Measurements from ENCODE around the gene MDK. TPM values are rescaled to one million over a fixed set of nuclear protein-coding genes. Genes with fewer than 3 reads are reported as not detected.
A peak's percentile ranks its signal among the peaks of the same experiment; 100 is the strongest.

Gene MDK
- total and polyA plus RNA-seq, 2 of the 13 experiments (the other 11 are each of a cell fraction or from before 2014, with no cell fraction given): 312 to 407 TPM

- Histone ChIP-seq H3K79me2 (ENCODE audit: insufficient read depth, low read length) (no peaks in the 10 kb centered on the region), H3K27me3 (ENCODE audit: control insufficient read depth in 1 of 2, insufficient read depth in 2 of 2, low read length in 2 of 2) (no peaks in the 10 kb centered on the region), H3K9ac (ENCODE audit: insufficient read depth, low read depth, low read length) (no peak overlapping the region), H3K4me1 (ENCODE audit: insufficient read depth, low read length) (peaks cover 16% of the 10 kb centered on the region), H3K4me2 (ENCODE audit: low read depth, low read length) (no peak overlapping the region), H3K27ac (ENCODE audit: extremely low read length, insufficient read depth, low read length) (no peak overlapping the region), H3K4me3 (replicated peaks in 1 of 3; ENCODE audit: insufficient read depth in 1 of 3, low read depth in 2 of 3, low read length in 3 of 3) (no peak overlapping the region), H3K9me3 (ENCODE audit: low read length) (no peaks in the 10 kb centered on the region), H3K36me3 (replicated peaks in 1 of 2; ENCODE audit: control insufficient read depth in 1 of 2, insufficient read depth in 2 of 2, low read length in 2 of 2) (peaks cover 44 to 71% of the 10 kb centered on the region in 2 experiments), H4K20me1 (ENCODE audit: insufficient read depth, low read length) (0 out of 2 replicates have a peak, but pooled peaks cover 6% of the 10 kb centered on the region), H2AFZ (ENCODE audit: low read length) (no peak overlapping the region)
- FAIRE-seq (no peak), ATAC-seq (no peak), DNase-seq (ENCODE audit: low spot score) (no peak)
- intact Hi-C loops (cut with micrococcal nuclease; ENCODE audit: unreplicated experiment): no loop called here
- no TSS peak for BruUV-seq (replicated peaks)
- TF ChIP-seq, protein P1, sequence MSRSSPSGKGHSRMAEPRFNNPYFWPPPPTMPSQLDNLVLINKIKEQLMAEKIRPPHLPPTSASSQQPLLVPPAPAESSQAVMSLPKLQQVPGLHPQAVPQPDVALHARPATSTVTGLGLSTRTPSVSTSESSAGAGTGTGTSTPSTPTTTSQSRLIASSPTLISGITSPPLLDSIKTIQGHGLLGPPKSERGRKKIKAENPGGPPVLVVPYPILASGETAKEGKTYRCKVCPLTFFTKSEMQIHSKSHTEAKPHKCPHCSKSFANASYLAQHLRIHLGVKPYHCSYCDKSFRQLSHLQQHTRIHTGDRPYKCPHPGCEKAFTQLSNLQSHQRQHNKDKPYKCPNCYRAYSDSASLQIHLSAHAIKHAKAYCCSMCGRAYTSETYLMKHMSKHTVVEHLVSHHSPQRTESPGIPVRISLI (CRISPR knock-in tag; IDR thresholded peaks at IDR 0.05; ENCODE audit: borderline replicate concordance): no peak
- TF ChIP-seq, protein P2, sequence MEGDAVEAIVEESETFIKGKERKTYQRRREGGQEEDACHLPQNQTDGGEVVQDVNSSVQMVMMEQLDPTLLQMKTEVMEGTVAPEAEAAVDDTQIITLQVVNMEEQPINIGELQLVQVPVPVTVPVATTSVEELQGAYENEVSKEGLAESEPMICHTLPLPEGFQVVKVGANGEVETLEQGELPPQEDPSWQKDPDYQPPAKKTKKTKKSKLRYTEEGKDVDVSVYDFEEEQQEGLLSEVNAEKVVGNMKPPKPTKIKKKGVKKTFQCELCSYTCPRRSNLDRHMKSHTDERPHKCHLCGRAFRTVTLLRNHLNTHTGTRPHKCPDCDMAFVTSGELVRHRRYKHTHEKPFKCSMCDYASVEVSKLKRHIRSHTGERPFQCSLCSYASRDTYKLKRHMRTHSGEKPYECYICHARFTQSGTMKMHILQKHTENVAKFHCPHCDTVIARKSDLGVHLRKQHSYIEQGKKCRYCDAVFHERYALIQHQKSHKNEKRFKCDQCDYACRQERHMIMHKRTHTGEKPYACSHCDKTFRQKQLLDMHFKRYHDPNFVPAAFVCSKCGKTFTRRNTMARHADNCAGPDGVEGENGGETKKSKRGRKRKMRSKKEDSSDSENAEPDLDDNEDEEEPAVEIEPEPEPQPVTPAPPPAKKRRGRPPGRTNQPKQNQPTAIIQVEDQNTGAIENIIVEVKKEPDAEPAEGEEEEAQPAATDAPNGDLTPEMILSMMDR (CRISPR knock-in tag; IDR thresholded peaks at IDR 0.05): 0 out of 2 replicates have a peak, but pooled peaks have one; percentile 19
- TF ChIP-seq KIAA2018 (CRISPR knock-in tag; IDR thresholded peaks at IDR 0.05; ENCODE audit: borderline replicate concordance) (no peak), TOPORS (CRISPR knock-in tag; IDR thresholded peaks at IDR 0.05) (no peak), RBM22 (optimal IDR thresholded peaks at IDR 0.05; ENCODE audit: low read length) (peak; percentile 50)
- ChIA-PET CTCF (ENCODE audit: low intra/inter-chr PET ratio, low total read pairs) (no interaction called here), POLR2A (no interaction called here)
- 98% methylated on average over 5 of the region's 5 CpGs for WGBS (ENCODE audit: low lambda C conversion rate)
- in situ Hi-C loops (cut with HindIII; ENCODE audit: extremely low pct_ligation_motif_present, low pct_unique_long_range_greater_than_20kb): no loop called here
These were observed 28.6 kb downstream of the MDK start for GRCh38 chr11:46410021-46410420.

Data from HepG2 (cell line).